GM12878 (cell line): ENCODE data around the gene CAMK2D. TPM values are rescaled to one million over a fixed set of nuclear protein-coding genes. Genes with fewer than 3 reads are reported as not detected.

Source experiments
- ATAC-seq: fragments of 200-7000 bp; cut with Tn5 transposase; 3 replicates; pipeline ENCODE4 v1.9.1; 2020; ENCODE audit warnings: mild to moderate bottlenecking, moderate library complexity
- BruUV-seq: library from RNA; stranded (reverse); fragments of 400-500 nt; replicated peaks from 2 replicates; lab custom pipeline; 2021; lab: Mats Ljungman, UMichigan
- CTCF ChIA-PET: fragments of 300-600 bp; sonication (Branson Sonifier 250); formaldehyde crosslinking; extraction: SDS; loops from one replicate; lab custom pipeline; 2021; ENCODE audit warnings: inconsistent platforms; lab: Yijun Ruan, JAX
- POLR2A ChIA-PET: fragments of 350-600 bp; formaldehyde crosslinking; extraction: SDS; loops from one replicate; lab custom pipeline; 2021; ENCODE audit warnings: inconsistent platforms; lab: Charles Lee
- RAD21 ChIA-PET: fragments of 300-600 bp; sonication (Branson Sonifier 250); formaldehyde crosslinking; loops from one replicate; lab custom pipeline; 2023; ENCODE audit warnings: antibody characterized with exemption; ENCODE audit not compliant: unreplicated experiment; lab: Charles Lee
- SMC1A ChIA-PET: fragments of 300-600 bp; sonication (Branson Sonifier 250); formaldehyde crosslinking; loops from one replicate; lab custom pipeline; 2023; ENCODE audit not compliant: unreplicated experiment, uncharacterized antibody; lab: Charles Lee
- DNase-seq: peaks from one replicate; pipeline ENCODE4 v3.0.0-alpha.2; 2011; ENCODE audit warnings: low read depth, low spot score
- FAIRE-seq: peaks from 3 replicates; lab custom pipeline; 2011; peaks lifted over from hg19 to GRCh38; lab: Jason Lieb, UNC
- H2AFZ ChIP-seq: 2 replicates; pipeline ENCODE4 v1.6.0; 2011; ENCODE audit warnings: low read depth, low read length, control low read depth; ENCODE audit not compliant: control insufficient read depth
- H3K27ac ChIP-seq: 2 replicates; pipeline ENCODE4 v1.5.1; 2011; ENCODE audit warnings: control low read depth; ENCODE audit not compliant: control insufficient read depth, insufficient read depth
- H3K27me3 ChIP-seq, 2 experiments: replicated peaks in 1 of 2; 2 replicates each; pipeline versions ENCODE4 v1.6.0 to v1.6.1; 2011; ENCODE audit warnings: low read length in 1 of 2; ENCODE audit not compliant: control insufficient read depth in 2 of 2, insufficient read depth in 2 of 2
- H3K36me3 ChIP-seq, 2 experiments: 2 replicates each; pipeline ENCODE4 v1.5.1; 2011; ENCODE audit warnings: low read length in 1 of 2; ENCODE audit not compliant: control insufficient read depth in 2 of 2, insufficient read depth in 2 of 2
- H3K4me1 ChIP-seq: 2 replicates; pipeline ENCODE4 v1.6.1; 2011; ENCODE audit warnings: mild to moderate bottlenecking, low read length, moderate library complexity, mixed read lengths; ENCODE audit not compliant: control insufficient read depth, insufficient read depth
- H3K4me2 ChIP-seq: 2 replicates; pipeline ENCODE4 v1.6.0; 2011; ENCODE audit warnings: control low read depth; ENCODE audit not compliant: control insufficient read depth, insufficient read depth
- H3K4me3 ChIP-seq: fragments of 200-600 bp; sonication (generic); 2 replicates; pipeline ENCODE4 v1.5.1; 2016
- H3K79me2 ChIP-seq: 2 replicates; pipeline ENCODE4 v1.6.0; 2011; ENCODE audit warnings: low read length; ENCODE audit not compliant: control insufficient read depth, insufficient read depth
- H3K9ac ChIP-seq: 2 replicates; pipeline ENCODE4 v1.8.0; 2011; ENCODE audit warnings: low read length, control low read depth, mixed read lengths; ENCODE audit not compliant: control insufficient read depth, insufficient read depth
- H3K9me3 ChIP-seq: replicated peaks from 3 replicates; pipeline ENCODE4 v1.5.1; 2011; ENCODE audit warnings: mild to moderate bottlenecking, low read length; ENCODE audit not compliant: control insufficient read depth, insufficient read depth
- H4K20me1 ChIP-seq: 2 replicates; pipeline ENCODE4 v1.6.0; 2011; ENCODE audit not compliant: control insufficient read depth, insufficient read depth
- CBFB ChIP-seq: IDR thresholded peaks from 2 replicates; pipeline ENCODE4 v1.6.1; 2016; ENCODE audit warnings: antibody characterized with exemption, low read depth
- HDAC2 ChIP-seq: fragments of 200-600 bp; sonication (generic); IDR thresholded peaks from 2 replicates; pipeline ENCODE4 v1.6.1; 2017
- PRDM15 ChIP-seq: fragments of 450-650 bp; formaldehyde crosslinking; IDR thresholded peaks from 2 replicates; pipeline ENCODE4 v1.4.0; 2020; ENCODE audit warnings: mild to moderate bottlenecking, moderate library complexity
- RB1 ChIP-seq: fragments of 450-650 bp; formaldehyde crosslinking; IDR thresholded peaks from 2 replicates; pipeline ENCODE4 v1.6.1; 2017; ENCODE audit warnings: mild to moderate bottlenecking, borderline replicate concordance
- SMAD1 ChIP-seq: fragments of 450-650 bp; IDR thresholded peaks from 2 replicates; pipeline ENCODE4 v1.6.1; 2018; ENCODE audit warnings: mild to moderate bottlenecking, low read depth; ENCODE audit not compliant: partially characterized antibody
- SP1 ChIP-seq: IDR thresholded peaks from one replicate; pipeline ENCODE4 v1.6.1; 2011; ENCODE audit warnings: low read depth, low read length
- SRF ChIP-seq, 2 experiments: IDR thresholded peaks; 2 replicates each; pipeline ENCODE4 v1.6.1; 2011; ENCODE audit warnings: low read depth in 2 of 2, low read length in 2 of 2, mild to moderate bottlenecking in 1 of 2, moderate library complexity in 1 of 2
- SUPT20H ChIP-seq: IDR thresholded peaks from 2 replicates; pipeline ENCODE4 v1.6.1; 2011; ENCODE audit warnings: low read depth, mild to moderate bottlenecking, low read length, moderate library complexity, borderline replicate concordance; ENCODE audit not compliant: control insufficient read depth
- TARDBP ChIP-seq: IDR thresholded peaks from 2 replicates; pipeline ENCODE4 v1.6.1; 2016; ENCODE audit warnings: borderline replicate concordance
- WRNIP1 ChIP-seq: IDR thresholded peaks from 2 replicates; pipeline ENCODE4 v1.6.1; 2011; ENCODE audit warnings: low read depth, low read length, improper control_type of control experiment, borderline replicate concordance
- ZNF384 ChIP-seq: IDR thresholded peaks from 2 replicates; pipeline ENCODE4 v1.6.1; 2012; ENCODE audit warnings: low read depth, mild to moderate bottlenecking, low read length, improper control_type of control experiment, borderline replicate concordance
- WGBS: methylation state at CpG from one replicate; pipeline ENCODE4 v1.1.6; 2016; ENCODE audit warnings: low lambda C conversion rate; ENCODE audit not compliant: insufficient replicate concordance, insufficient coverage; ENCODE audit errors: missing lambda C conversion rate; 5-methylcytosine and 5-hydroxymethylcytosine counted together
- in situ Hi-C: fragments of 300-500 bp; cut with MboI; formaldehyde crosslinking; loops from 9 replicates; pipeline ENCODE4 v1.14.3; 2018; ENCODE audit warnings: mixed read lengths
- intact Hi-C: fragments of 100-400 bp; cut with micrococcal nuclease; formaldehyde crosslinking; loops from one replicate; pipeline ENCODE4 v1.14.2; 2022; ENCODE audit not compliant: unreplicated experiment
- polyA plus RNA-seq, 11 experiments: library from polyadenylated mRNA; depleted of rRNA in 4 of 11; unstranded in 6 of 11; stranded (reverse) in 5 of 11; fragments of >200 nt; fragmentation: Nextera tagmentation in 4 of 11; fragmentation: Illumina TruSeq in 1 of 11; extraction: Ambion mirVana in 4 of 11; extraction: Trizol in 1 of 11; gene quantifications; 1 replicate in 1 of 11; 2 replicates in 10 of 11; pipeline versions ENCODE4 v1.2.1 to v1.2.3, GENCODE V29; 2011 to 2016; ENCODE audit warnings: inconsistent platforms in 2 of 11, missing spikeins in 2 of 11, low read depth in 1 of 11
- total RNA-seq, 4 experiments: library from RNA; depleted of rRNA in 3 of 4; stranded (reverse); fragments of >200 nt in 3 of 4; fragmentation: Illumina TruSeq in 1 of 4; extraction: Trizol in 1 of 4; gene quantifications; 2 replicates each; pipeline versions ENCODE4 v1.2.1 to v1.2.3, GENCODE V29; 2013 to 2021

CAMK2D gene
- total and polyA plus RNA-seq, 10 of the 15 experiments (the other 5 are each of a cell fraction or from before 2014, with no cell fraction given), result 6.9 to 88.5 (median 12.9) TPM

GRCh38 chr4:113495790-113496189 is 265.7 kb downstream of the CAMK2D start:
- RAD21 ChIA-PET, result no interaction called here
- Histone ChIP-seq H3K9me3 (peaks cover 6% of the 10 kb centered on the region; the same call in 1 of the 3 replicates), H3K27ac (no peak overlapping the region), H3K36me3 (peaks cover 2 to 6% of the 10 kb centered on the region in 2 experiments; a peak in 3 of 4 replicates), H3K4me3 (no peak overlapping the region), H2AFZ (no peak overlapping the region), H3K27me3 (no peaks in the 10 kb centered on the region), H3K4me2 (no peak overlapping the region), H4K20me1 (no peaks in the 10 kb centered on the region), H3K4me1 (no peaks in the 10 kb centered on the region), H3K79me2 (no peaks in the 10 kb centered on the region), H3K9ac (no peak overlapping the region)
- in situ Hi-C loops (no loop called here), intact Hi-C loops (no loop called here)
- no peak for FAIRE-seq
- ATAC-seq, result no peak
- POLR2A ChIA-PET, result interaction anchor here (0.7 kb wide), 1 partner anchor 10 kb away, joined by 4 read pairs; no protein-coding TSS in a partner anchor
- SMC1A ChIA-PET, result interaction anchor here (0.6 to 1.0 kb wide), 2 partner anchors 36 to 110 kb away, joined by 3 to 4 read pairs; no protein-coding TSS in a partner anchor
- 96% methylated on average over 6 of the region's 6 CpGs for WGBS
- CTCF ChIA-PET, result interaction anchor here (1.0 to 1.4 kb wide), 2 partner anchors 9 to 286 kb away, joined by 3 to 4 read pairs; no protein-coding TSS in a partner anchor
- no TSS peak for BruUV-seq
- no peak for DNase-seq
- TF ChIP-seq SRF (IDR thresholded peaks at IDR 0.05; ENCODE audit: low read depth in 2 of 2, low read length in 2 of 2) (no peak), RB1 (no peak)

GRCh38 chr4:113483131-113483530 is 278.4 kb downstream of the CAMK2D start:
- Histone ChIP-seq H2AFZ (no peak overlapping the region), H3K27ac (no peak overlapping the region), H3K4me2 (no peak overlapping the region), H3K9ac (no peak overlapping the region), H4K20me1 (no peaks in the 10 kb centered on the region), H3K27me3 (no peaks in the 10 kb centered on the region), H3K9me3 (no peaks in the 10 kb centered on the region), H3K79me2 (no peaks in the 10 kb centered on the region), H3K36me3 (no peaks in the 10 kb centered on the region; a peak in 3 of 4 replicates), H3K4me1 (no peaks in the 10 kb centered on the region), H3K4me3 (no peak overlapping the region)
- ChIA-PET CTCF (no interaction called here), SMC1A (interaction anchor here (0.7 kb wide), 1 partner anchor 15 kb away, joined by 3 read pairs; no protein-coding TSS in a partner anchor), RAD21 (no interaction called here), POLR2A (no interaction called here)
- intact Hi-C loops (no loop called here), in situ Hi-C loops (no loop called here)
- DNase-seq, result no peak
- ATAC-seq, result no peak
- no TSS peak for BruUV-seq
- 100% methylated on average over 4 of the region's 6 CpGs for WGBS
- FAIRE-seq, result no peak
- TF ChIP-seq ZNF384 (no peak), TARDBP (no peak), SMAD1 (no peak), HDAC2 (no peak), SUPT20H (no peak), SP1 (no peak), CBFB (no peak), WRNIP1 (no peak), PRDM15 (no peak)
